ENCODE measurements around the gene C18orf54. TPM values are rescaled to one million over a fixed set of nuclear protein-coding genes. Genes with fewer than 3 reads are reported as not detected.

The C18orf54 gene
- total RNA-seq, 1 experiment from 2014 or later: 7.2 TPM

DNA sequence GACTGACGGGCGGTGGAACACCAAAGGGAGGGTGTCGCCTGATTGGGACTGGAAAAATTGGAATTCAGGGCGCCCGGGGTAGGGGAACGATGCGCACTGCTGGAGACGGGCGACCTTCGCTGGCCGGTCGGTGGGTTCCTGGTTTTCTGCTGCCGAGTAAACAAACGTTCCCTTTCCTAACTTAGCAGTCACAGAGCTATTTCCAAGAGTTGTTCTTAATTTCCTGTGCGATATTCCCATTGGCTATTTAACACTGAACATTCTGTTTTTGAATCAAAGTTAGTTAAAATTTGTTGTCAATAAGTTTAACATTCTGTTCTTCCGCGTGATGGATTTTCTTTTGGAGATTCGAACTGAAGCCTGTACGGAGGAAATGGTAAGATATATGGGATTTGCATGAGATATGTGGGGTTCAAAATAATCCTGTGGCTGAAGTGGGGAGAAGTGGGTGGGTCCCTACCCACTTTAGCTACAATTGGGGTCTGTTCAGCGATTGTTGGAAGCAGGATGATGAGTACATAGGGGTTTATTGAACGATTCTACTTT is 862 bp downstream of the C18orf54 start:
- no TSS peak for BruUV-seq (replicated peaks)
- peak overlapping the region; percentile 74 for H3K4me3 ChIP-seq (ENCODE audit: low read depth, low read length)
- H3K4me1 ChIP-seq: no peaks in the 10 kb centered on the region
- TF ChIP-seq, protein P1, sequence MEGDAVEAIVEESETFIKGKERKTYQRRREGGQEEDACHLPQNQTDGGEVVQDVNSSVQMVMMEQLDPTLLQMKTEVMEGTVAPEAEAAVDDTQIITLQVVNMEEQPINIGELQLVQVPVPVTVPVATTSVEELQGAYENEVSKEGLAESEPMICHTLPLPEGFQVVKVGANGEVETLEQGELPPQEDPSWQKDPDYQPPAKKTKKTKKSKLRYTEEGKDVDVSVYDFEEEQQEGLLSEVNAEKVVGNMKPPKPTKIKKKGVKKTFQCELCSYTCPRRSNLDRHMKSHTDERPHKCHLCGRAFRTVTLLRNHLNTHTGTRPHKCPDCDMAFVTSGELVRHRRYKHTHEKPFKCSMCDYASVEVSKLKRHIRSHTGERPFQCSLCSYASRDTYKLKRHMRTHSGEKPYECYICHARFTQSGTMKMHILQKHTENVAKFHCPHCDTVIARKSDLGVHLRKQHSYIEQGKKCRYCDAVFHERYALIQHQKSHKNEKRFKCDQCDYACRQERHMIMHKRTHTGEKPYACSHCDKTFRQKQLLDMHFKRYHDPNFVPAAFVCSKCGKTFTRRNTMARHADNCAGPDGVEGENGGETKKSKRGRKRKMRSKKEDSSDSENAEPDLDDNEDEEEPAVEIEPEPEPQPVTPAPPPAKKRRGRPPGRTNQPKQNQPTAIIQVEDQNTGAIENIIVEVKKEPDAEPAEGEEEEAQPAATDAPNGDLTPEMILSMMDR (IDR thresholded peaks at IDR 0.05; ENCODE audit: insufficient read depth in 1 of 2, low read depth in 1 of 2, low read length in 1 of 2, severe bottlenecking in 1 of 2, unreplicated experiment in 1 of 2): no peak
- H3K36me3 ChIP-seq (ENCODE audit: control insufficient read depth, insufficient read depth, low read length): no peaks in the 10 kb centered on the region
- intact Hi-C loops (cut with micrococcal nuclease; ENCODE audit: unreplicated experiment): no loop called here
- Mint-ChIP-seq H3K9me3 (ENCODE audit: unreplicated experiment) (no peaks in the 10 kb centered on the region), H3K4me3 (ENCODE audit: unreplicated experiment) (peak overlapping the region; percentile 95), H3K27ac (ENCODE audit: unreplicated experiment) (peak overlapping the region; percentile 93), H3K36me3 (ENCODE audit: insufficient read depth, unreplicated experiment) (no peaks in the 10 kb centered on the region), H3K4me1 (ENCODE audit: low read depth, unreplicated experiment) (no peaks in the 10 kb centered on the region), H3K27me3 (ENCODE audit: insufficient read depth, unreplicated experiment) (no peaks in the 10 kb centered on the region)
- DNase-seq: peak in 1 of 2 experiments; percentile 29
- ChIA-PET POLR2A (no interaction called here), CTCF (no interaction called here)
- H3K27me3 ChIP-seq (replicated peaks; ENCODE audit: control insufficient read depth, insufficient read depth, low read length): no peaks in the 10 kb centered on the region
- no peaks in the 10 kb centered on the region for H3K9me3 ChIP-seq

DNA sequence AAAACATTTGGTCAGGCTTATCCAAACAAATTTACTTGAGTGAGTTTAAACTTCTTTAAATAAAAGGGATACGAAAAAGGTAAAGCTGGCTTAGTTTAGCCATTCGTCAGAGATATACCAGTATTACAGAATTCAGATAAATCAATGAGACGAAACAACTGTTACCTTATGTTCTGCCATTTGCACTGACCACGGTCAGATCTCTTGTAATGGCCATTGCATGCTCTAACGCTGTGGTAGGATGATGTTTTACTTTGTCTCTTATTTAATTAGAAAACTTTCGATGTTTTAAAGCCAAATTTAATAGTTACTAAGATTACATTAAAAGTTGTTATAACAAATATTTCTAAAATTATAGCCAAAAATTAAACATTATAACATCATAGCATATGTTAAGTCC is 1.5 kb downstream of the C18orf54 start:
- DNase-seq: no peak
- intact Hi-C loops (cut with micrococcal nuclease; ENCODE audit: unreplicated experiment): no loop called here
- H3K4me3 Mint-ChIP-seq (ENCODE audit: unreplicated experiment): peak overlapping the region; percentile 95
- H3K36me3 Mint-ChIP-seq (ENCODE audit: insufficient read depth, unreplicated experiment): no peaks in the 10 kb centered on the region
- no peak overlapping the region for H3K27ac Mint-ChIP-seq (ENCODE audit: unreplicated experiment)
- Histone ChIP-seq H3K27me3 (replicated peaks; ENCODE audit: control insufficient read depth, insufficient read depth, low read length) (no peaks in the 10 kb centered on the region), H3K36me3 (ENCODE audit: control insufficient read depth, insufficient read depth, low read length) (no peaks in the 10 kb centered on the region), H3K4me3 (ENCODE audit: low read depth, low read length) (no peak overlapping the region), H3K4me1 (no peaks in the 10 kb centered on the region), H3K9me3 (no peaks in the 10 kb centered on the region)
- H3K9me3 Mint-ChIP-seq (ENCODE audit: unreplicated experiment): no peaks in the 10 kb centered on the region
- TF ChIP-seq, protein P1 (IDR thresholded peaks at IDR 0.05; ENCODE audit: insufficient read depth in 1 of 2, low read depth in 1 of 2, low read length in 1 of 2, severe bottlenecking in 1 of 2, unreplicated experiment in 1 of 2): no peak
- CTCF ChIA-PET: interaction anchor here (0.7 kb wide), 1 partner anchor 135 kb away, joined by 3 read pairs; the partner anchor contains the start of gene MBD2
- POLR2A ChIA-PET: no interaction called here
- no TSS peak for BruUV-seq (replicated peaks)
- H3K4me1 Mint-ChIP-seq (ENCODE audit: low read depth, unreplicated experiment): no peaks in the 10 kb centered on the region
- no peaks in the 10 kb centered on the region for H3K27me3 Mint-ChIP-seq (ENCODE audit: insufficient read depth, unreplicated experiment)

DNA sequence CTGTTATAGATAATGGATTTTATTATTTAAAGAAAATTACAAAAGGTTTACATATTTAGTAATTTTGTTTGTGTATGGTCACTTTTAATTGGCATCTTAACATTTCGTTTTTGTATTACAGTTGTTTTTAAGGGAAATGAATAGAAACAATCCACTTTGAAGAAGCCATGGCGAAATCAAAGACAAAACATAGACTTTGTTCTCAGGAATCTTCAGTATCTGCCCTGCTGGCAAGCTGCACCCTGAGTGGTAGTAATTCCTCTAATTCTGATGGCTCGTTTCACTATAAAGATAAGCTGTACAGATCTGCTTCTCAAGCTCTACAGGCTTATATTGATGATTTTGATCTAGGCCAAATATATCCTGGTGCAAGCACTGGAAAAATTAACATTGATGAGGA is 2.7 kb downstream of the C18orf54 start:
- Mint-ChIP-seq H3K4me3 (ENCODE audit: unreplicated experiment) (no peak overlapping the region), H3K27me3 (ENCODE audit: insufficient read depth, unreplicated experiment) (no peaks in the 10 kb centered on the region), H3K4me1 (ENCODE audit: low read depth, unreplicated experiment) (no peaks in the 10 kb centered on the region), H3K9me3 (ENCODE audit: unreplicated experiment) (no peaks in the 10 kb centered on the region), H3K36me3 (ENCODE audit: insufficient read depth, unreplicated experiment) (no peaks in the 10 kb centered on the region), H3K27ac (ENCODE audit: unreplicated experiment) (no peak overlapping the region)
- intact Hi-C loops (cut with micrococcal nuclease; ENCODE audit: unreplicated experiment): no loop called here
- TF ChIP-seq, protein P1 (IDR thresholded peaks at IDR 0.05; ENCODE audit: insufficient read depth in 1 of 2, low read depth in 1 of 2, low read length in 1 of 2, severe bottlenecking in 1 of 2, unreplicated experiment in 1 of 2): no peak
- no peak for DNase-seq
- no peaks in the 10 kb centered on the region for H3K9me3 ChIP-seq
- no peaks in the 10 kb centered on the region for H3K36me3 ChIP-seq (ENCODE audit: control insufficient read depth, insufficient read depth, low read length)
- ChIA-PET CTCF (no interaction called here), POLR2A (no interaction called here)
- H3K27me3 ChIP-seq (replicated peaks; ENCODE audit: control insufficient read depth, insufficient read depth, low read length): no peaks in the 10 kb centered on the region
- no peak overlapping the region for H3K4me3 ChIP-seq (ENCODE audit: low read depth, low read length)
- no TSS peak for BruUV-seq (replicated peaks)
- H3K4me1 ChIP-seq: no peaks in the 10 kb centered on the region
